NCI-H187 treated with DMSO at 0.1 percent for 48 hours (cell line): ENCODE measurements around the gene PCDHGA8.
"Not testable (repeated sequence)": the region's sequence is repeated elsewhere in the genome, so short reads cannot be mapped to it uniquely, and the experiment has no call there.

ENCODE experiments used
- DNase-seq: peaks from one replicate; lab custom pipeline; 2025; lab: John Stamatoyannopoulos, UW

Gene PCDHGA8

DNA sequence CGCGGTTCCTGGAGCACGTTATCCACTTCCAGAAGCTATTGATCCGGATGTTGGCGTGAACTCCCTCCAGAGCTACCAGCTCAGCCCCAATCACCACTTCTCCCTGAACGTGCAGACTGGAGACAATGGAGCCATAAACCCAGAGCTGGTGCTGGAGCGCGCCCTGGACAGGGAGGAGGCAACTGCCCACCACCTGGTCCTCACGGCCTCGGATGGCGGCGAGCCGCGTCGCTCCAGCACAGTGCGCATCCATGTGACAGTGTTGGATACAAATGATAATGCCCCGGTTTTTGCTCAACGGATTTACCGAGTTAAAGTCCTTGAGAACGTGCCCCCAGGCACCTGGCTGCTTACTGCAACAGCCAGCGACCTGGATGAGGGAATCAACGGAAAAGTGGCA, 11.0 kb downstream of the PCDHGA8 start:
- no peak for DNase-seq

DNA sequence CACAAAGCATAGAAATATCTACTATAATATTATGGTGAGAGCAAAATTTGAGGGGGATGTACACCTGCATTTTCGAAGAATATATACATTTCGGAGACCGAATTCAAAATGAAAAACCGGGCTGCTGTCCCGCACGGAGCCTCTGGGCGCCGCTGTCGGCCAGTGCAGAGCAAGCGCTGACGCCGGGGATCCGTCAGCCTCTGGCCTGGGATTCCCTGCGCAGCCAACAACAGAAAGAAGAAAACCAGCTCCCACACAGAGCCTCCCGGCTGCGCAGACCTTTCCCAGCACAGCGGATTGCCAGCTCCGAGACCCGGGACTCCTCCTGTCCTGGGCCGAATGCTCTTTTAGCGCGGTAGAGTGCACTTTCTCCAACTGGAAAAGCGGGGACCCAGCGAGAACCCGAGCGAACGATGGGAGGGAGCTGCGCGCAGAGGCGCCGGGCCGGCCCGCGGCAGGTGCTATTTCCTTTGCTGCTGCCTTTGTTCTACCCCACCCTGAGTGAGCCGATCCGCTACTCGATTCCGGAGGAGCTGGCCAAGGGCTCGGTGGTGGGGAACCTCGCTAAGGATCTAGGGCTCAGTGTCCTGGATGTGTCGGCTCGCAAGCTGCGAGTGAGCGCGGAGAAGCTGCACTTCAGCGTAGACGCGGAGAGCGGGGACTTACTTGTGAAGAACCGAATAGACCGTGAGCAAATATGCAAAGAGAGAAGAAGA, 15.5 kb downstream of the PCDHGA8 start, which contains the start of gene PCDHGB6:
TSS of gene PCDHGB6 (plus strand) at position 232 of the 716 bp plus-strand sequence. CDS start at position 414, 182 bp downstream.
- not testable (repeated sequence) for DNase-seq

DNA sequence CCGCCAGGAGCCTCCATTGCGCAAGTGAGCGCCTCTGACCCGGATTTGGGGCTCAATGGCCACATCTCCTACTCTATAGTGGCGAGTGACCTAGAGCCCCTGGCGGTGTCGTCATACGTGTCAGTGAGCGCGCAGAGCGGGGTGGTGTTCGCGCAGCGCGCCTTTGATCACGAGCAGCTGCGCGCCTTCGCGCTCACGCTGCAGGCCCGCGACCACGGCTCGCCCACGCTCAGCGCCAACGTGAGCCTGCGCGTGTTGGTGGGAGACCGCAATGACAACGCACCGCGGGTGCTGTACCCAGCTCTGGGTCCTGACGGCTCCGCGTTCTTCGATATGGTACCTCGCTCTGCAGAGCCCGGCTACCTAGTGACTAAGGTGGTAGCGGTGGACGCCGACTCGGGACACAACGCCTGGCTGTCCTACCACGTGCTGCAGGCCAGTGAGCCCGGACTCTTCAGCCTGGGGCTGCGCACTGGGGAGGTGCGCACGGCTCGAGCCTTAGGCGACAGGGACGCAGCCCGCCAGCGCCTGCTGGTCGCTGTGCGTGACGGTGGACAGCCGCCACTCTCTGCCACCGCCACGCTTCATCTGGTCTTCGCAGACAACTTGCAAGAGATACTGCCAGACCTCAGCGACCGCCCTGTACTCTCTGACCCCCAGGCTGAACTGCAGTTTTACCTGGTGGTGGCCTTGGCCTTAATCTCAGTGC, 17.3 kb downstream of the PCDHGA8 start:
- DNase-seq = no peak

DNA sequence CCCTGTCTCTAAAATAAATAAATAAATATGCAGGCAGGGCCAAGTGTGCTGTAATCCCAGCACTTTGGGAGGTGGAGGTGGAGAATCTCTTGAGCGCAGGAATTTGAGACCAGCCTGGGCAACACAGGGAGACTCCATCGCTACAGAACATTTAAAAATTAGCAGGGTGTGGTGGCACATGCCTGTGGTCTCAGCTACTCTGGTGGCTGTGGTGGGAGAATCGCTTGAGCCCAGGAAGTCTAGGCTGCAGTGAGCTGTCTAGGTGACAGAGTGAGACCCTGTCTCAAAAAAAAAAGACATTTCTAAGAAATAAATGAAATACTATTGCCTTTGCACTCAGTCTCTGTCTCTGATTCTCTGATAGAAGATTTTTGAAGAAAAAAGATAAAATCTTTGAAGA, 19.1 kb downstream of the PCDHGA8 start:
- DNase-seq = no peak

DNA sequence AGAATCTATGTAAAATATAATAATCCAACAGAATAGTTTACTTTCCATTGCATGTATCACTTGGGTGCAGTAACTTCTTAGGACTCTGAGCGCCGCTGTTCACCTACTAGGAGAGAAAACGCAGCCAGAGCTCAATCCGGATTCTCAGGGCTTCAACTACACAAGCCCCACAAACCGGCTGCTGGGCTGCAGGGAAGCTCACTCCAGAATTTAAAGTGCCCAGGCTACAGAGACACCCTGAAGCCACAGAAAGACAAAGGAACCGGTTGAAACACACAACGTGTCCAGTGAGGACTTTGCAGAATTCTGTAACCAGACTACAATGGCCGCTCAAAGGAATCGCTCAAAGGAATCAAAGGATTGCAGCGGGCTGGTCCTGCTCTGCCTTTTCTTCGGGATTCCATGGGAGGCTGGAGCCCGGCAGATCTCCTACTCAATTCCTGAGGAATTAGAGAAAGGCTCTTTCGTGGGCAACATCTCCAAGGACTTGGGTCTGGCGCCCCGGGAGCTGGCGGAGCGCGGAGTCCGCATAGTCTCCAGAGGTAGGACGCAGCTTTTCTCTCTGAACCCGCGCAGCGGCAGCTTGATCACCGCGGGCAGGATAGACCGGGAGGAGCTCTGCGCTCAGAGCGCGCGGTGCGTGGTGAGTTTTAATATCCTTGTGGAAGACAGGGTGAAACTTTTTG, 20.6 kb downstream of the PCDHGA8 start, which contains the start of gene PCDHGA10:
TSS of gene PCDHGA10 (plus strand) at position 134 of the 686 bp plus-strand sequence. CDS start at position 323, 189 bp downstream.
- DNase-seq = no peak

DNA sequence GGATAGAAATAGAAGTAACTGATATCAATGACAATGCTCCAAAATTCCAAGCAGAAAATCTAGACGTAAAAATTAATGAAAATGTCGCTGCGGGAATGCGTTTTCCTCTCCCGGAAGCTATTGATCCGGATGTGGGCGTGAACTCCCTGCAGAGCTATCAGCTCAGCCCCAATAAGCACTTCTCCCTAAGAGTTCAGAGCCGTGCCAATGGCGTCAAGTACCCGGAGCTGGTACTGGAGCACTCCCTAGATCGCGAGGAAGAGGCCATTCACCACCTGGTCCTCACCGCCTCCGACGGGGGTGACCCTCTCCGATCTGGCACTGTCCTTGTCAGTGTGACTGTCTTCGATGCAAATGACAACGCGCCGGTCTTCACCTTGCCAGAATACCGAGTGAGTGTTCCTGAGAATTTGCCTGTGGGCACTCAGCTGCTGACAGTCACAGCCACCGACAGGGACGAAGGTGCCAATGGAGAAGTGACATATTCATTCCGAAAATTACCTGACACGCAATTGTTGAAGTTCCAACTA, 21.2 kb downstream of the PCDHGA8 start:
- DNase-seq = no peak

DNA sequence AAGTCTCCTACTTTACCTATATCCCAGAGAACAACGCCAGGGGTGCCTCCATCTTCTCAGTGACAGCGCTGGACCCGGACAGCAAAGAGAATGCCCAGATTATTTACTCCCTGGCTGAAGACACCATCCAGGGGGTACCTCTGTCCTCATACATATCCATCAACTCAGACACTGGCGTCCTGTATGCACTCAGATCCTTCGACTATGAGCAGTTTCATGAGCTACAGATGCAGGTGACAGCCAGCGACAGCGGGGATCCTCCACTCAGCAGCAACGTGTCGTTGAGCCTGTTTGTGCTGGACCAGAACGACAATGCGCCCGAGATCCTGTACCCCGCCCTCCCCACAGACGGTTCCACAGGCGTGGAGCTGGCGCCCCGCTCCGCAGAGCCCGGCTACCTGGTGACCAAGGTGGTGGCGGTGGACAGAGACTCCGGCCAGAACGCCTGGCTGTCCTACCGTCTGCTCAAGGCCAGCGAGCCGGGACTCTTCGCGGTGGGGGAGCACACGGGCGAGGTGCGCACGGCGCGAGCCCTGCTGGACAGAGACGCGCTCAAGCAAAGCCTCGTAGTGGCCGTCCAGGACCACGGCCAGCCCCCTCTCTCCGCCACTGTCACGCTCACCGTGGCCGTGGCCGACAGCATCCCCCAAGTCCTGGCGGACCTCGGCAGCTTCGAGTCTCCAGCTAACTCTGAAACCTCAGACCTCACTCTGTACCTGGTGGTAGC, 22.3 kb downstream of the PCDHGA8 start:
- DNase-seq = not testable (repeated sequence)

DNA sequence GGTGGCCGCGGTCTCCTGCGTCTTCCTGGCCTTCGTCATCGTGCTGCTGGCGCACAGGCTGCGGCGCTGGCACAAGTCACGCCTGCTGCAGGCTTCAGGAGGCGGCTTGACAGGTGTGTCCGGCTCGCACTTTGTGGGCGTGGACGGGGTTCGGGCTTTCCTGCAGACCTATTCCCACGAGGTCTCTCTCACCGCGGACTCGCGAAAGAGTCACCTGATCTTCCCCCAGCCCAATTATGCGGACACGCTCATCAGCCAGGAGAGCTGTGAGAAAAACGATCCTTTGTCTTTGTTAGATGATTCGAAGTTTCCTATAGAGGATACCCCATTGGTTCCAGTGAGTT, 22.8 kb downstream of the PCDHGA8 start:
- DNase-seq = not testable (repeated sequence)

DNA sequence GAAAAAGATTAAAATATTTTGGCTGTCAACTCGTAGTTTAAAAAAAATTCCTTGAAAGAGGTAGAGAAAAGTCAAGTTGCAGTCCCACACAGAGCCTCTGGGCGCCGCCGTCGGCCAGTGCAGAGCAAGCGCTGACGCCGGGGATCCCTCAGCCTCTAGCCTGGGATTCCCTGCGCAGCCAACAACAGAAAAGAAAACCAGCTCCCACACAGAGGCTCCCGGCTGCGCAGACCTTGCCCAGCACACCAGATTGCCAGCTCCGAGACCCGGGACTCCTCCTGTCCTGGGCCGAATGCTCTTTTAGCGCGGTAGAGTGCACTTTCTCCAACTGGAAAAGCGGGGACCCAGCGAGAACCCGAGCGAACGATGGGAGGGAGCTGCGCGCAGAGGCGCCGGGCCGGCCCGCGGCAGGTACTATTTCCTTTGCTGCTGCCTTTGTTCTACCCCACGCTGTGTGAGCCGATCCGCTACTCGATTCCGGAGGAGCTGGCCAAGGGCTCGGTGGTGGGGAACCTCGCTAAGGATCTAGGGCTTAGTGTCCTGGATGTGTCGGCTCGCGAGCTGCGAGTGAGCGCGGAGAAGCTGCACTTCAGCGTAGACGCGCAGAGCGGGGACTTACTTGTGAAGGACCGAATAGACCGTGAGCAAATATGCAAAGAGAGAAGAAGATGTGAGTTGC, 25.2 kb downstream of the PCDHGA8 start, which contains the start of gene PCDHGB7:
TSS of gene PCDHGB7 (plus strand) at position 184 of the 679 bp plus-strand sequence. CDS start at position 367, 183 bp downstream.
- DNase-seq = not testable (repeated sequence)

DNA sequence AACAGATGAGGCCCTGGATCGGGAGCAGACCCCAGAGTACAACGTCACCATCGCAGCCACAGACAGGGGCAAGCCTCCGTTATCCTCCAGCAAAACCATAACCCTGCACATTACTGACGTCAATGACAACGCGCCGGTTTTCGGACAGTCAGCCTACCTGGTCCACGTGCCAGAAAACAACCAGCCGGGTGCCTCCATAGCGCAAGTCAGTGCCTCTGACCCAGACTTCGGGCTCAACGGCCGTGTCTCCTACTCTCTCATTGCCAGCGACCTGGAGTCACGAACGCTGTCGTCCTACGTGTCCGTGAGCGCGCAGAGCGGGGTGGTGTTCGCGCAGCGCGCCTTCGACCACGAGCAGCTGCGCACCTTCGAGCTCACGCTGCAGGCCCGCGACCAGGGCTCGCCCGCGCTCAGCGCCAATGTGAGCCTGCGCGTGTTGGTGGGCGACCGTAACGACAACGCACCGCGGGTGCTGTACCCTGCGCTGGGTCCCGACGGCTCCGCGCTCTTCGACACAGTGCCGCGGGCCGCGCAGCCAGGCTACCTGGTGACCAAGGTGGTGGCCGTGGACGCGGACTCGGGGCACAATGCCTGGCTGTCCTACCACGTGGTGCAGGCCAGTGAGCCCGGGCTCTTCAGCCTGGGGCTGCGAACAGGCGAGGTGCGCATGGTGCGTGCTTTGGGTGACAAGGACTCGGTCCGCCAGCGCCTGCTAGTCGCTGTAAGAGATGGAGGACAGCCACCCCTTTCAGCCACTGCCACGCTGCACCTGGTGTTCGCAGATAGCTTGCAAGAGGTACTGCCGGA, 26.8 kb downstream of the PCDHGA8 start:
- no peak for DNase-seq

DNA sequence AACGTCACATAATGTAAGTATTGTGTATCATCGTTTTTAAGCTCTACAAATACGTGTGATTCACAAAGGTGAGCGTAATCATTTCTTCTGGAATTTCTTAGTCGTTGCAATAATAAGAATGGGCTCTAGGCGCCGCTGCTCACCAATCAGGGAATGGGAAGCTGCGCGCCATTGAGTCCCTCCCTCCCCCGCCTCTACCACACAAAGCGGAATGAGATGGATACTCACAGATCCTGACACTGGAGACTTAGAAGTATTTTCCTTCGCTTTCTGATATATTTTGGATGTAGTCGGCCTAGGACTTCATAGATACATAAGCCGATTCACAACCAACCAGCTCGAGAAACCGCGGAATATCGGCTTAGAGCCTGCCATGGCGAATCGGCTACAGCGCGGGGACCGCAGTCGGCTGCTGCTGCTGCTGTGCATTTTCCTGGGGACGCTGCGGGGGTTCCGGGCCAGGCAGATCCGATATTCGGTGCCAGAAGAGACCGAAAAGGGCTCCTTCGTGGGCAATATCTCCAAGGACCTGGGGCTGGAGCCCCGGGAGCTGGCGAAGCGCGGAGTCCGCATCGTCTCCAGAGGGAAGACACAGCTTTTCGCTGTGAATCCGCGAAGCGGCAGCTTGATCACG, 28.5 kb downstream of the PCDHGA8 start, which contains the start of gene PCDHGA11:
TSS of gene PCDHGA11 (plus strand) at position 197 of the 634 bp plus-strand sequence. CDS start at position 374, 177 bp downstream.
- DNase-seq = no peak

DNA sequence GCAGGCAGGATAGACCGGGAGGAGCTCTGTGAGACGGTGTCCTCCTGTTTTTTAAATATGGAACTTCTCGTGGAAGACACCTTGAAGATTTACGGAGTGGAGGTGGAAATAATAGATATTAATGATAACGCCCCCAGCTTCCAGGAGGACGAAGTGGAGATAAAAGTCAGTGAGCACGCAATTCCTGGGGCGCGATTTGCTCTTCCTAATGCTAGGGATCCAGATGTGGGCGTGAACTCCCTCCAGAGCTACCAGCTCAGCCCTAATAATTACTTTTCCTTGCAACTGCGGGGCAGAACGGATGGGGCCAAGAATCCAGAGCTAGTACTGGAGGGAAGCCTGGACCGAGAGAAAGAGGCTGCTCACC, 29.0 kb downstream of the PCDHGA8 start:
- no peak for DNase-seq

DNA sequence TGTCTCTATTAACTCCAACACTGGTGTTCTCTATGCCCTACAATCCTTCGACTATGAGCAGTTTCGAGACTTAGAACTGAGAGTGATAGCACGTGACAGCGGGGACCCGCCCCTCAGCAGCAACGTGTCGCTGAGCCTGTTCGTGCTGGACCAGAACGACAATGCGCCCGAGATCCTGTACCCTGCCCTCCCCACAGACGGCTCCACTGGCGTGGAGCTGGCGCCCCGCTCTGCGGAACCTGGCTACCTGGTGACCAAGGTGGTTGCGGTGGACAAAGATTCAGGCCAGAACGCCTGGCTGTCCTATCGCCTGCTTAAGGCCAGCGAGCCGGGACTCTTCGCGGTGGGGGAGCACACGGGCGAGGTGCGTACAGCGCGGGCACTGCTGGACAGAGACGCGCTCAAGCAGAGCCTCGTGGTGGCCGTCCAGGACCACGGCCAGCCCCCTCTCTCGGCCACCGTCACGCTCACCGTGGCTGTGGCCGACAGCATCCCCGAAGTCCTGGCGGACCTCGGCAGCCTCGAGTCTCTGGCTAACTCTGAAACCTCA, 30.4 kb downstream of the PCDHGA8 start:
- DNase-seq = no peak

DNA sequence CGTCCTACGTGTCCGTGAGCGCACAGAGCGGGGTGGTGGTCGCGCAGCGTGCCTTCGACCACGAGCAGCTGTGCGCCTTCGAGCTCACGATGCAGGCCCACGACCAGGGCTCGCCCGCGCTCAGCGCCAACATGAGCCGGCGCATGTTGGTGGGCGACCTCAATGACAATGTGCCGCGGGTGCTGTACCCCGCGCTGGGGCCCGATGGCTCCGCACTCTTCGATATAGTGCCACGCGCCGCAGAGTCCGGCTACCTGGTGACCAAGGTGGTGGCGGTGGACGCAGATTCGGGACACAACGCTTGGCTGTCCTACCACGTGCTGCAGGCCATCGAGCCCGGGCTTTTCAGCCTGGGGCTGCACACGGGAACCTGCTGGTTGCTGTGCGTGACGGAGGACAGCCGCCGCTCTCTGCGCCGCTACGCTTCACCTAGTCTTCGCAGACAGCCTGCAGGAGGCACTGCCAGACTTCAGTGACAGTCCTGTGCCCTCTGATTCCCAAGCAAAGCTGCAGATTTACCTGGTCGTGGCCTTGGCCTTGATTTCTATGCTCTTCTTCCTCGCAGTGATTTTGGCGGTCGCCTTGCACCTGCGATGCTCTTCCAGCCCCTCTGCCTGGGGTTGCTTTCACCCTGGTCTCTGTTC, 35.5 kb downstream of the PCDHGA8 start:
- no peak for DNase-seq

DNA sequence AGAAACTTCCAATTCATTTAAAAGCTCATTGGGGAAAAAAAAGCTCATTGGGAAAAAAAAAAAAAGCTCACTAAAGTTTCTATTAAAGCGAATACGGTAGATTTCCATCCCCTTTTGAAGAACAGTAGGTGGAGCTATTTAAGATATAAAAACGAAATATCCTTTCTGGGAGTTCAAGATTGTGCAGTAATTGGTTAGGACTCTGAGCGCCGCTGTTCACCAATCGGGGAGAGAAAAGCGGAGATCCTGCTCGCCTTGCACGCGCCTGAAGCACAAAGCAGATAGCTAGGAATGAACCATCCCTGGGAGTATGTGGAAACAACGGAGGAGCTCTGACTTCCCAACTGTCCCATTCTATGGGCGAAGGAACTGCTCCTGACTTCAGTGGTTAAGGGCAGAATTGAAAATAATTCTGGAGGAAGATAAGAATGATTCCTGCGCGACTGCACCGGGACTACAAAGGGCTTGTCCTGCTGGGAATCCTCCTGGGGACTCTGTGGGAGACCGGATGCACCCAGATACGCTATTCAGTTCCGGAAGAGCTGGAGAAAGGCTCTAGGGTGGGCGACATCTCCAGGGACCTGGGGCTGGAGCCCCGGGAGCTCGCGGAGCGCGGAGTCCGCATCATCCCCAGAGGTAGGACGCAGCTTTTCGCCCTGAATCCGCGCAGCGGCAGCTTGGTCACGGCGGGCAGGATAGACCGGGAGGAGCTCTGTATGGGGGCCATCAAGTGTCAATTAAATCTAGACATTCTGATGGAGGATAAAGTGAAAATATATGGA, 38.1 kb downstream of the PCDHGA8 start, which contains the start of gene PCDHGA12:
TSS of gene PCDHGA12 (plus strand) at position 176 of the 782 bp plus-strand sequence. CDS start at position 429, 253 bp downstream.
- no peak for DNase-seq

DNA sequence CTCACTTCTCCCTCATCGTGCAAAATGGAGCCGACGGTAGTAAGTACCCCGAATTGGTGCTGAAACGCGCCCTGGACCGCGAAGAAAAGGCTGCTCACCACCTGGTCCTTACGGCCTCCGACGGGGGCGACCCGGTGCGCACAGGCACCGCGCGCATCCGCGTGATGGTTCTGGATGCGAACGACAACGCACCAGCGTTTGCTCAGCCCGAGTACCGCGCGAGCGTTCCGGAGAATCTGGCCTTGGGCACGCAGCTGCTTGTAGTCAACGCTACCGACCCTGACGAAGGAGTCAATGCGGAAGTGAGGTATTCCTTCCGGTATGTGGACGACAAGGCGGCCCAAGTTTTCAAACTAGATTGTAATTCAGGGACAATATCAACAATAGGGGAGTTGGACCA, 38.9 kb downstream of the PCDHGA8 start:
- no peak for DNase-seq

DNA sequence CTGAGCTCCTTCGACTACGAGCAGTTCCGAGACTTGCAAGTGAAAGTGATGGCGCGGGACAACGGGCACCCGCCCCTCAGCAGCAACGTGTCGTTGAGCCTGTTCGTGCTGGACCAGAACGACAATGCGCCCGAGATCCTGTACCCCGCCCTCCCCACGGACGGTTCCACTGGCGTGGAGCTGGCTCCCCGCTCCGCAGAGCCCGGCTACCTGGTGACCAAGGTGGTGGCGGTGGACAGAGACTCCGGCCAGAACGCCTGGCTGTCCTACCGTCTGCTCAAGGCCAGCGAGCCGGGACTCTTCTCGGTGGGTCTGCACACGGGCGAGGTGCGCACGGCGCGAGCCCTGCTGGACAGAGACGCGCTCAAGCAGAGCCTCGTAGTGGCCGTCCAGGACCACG, 39.9 kb downstream of the PCDHGA8 start:
- not testable (repeated sequence) for DNase-seq

DNA sequence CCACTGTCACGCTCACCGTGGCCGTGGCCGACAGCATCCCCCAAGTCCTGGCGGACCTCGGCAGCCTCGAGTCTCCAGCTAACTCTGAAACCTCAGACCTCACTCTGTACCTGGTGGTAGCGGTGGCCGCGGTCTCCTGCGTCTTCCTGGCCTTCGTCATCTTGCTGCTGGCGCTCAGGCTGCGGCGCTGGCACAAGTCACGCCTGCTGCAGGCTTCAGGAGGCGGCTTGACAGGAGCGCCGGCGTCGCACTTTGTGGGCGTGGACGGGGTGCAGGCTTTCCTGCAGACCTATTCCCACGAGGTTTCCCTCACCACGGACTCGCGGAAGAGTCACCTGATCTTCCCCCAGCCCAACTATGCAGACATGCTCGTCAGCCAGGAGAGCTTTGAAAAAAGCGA, 40.3 kb downstream of the PCDHGA8 start:
- not testable (repeated sequence) for DNase-seq
